ENCODE data around the gene BCAT1. TPM values are rescaled to one million over a fixed set of nuclear protein-coding genes. Genes with fewer than 3 reads are reported as not detected.

The BCAT1 gene
- 87.2 and 89.3 TPM in 2 replicates for total RNA-seq (2014; rRNA removed; shearing (Covaris generic))

GRCh38 chr12:24948757-24949722, at the start of gene BCAT1:
BCAT1 (minus strand) TSS chr12:24949101; CDS start chr12:24948932, 169 bp downstream.

Other genes starting within 250 kb of the BCAT1 start
- gene DNAI7, start 246.1 kb upstream of the BCAT1 start, total RNA-seq (2014; rRNA removed; shearing (Covaris generic)) = 0.08 and 0.23 TPM in 2 replicates
- 11.1 and 13.8 TPM in 2 replicates for gene ETFRF1, start 246.1 kb upstream of the BCAT1 start, total RNA-seq (2014; rRNA removed; shearing (Covaris generic))